ENCODE results near the gene SHROOM4. TPM values are rescaled to one million over a fixed set of nuclear protein-coding genes. Genes with fewer than 3 reads are reported as not detected.

SHROOM4 gene
- total and polyA plus RNA-seq, 9 of the 15 experiments (the other 6 are each of a cell fraction or from before 2014, with no cell fraction given) = not detected

DNA sequence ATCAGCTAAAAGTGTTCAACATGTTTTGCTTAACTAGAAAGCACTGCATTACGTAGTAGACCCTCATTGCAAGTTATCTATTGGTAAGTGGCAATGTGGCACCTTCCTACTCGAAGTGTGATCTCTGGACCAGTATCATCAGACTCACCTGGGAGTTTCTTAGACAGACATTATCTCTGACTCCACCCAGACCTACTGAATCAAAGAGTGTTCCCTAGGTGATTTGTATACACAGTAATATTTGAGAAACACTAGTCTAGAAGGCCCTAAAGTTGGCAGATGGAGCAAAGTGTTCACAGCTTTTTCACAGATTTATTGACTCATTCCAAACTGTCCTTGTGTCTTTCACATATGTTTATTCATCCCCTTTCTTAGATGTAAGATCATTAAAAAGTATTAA is 35.7 kb downstream of the SHROOM4 start:
- H3K4me2 ChIP-seq (ENCODE audit: insufficient read depth, low read length) = no peak overlapping the region
- no peak overlapping the region for H2AFZ ChIP-seq (ENCODE audit: low read depth, low read length)
- no peaks in the 10 kb centered on the region for H4K20me1 ChIP-seq (replicated peaks; ENCODE audit: control insufficient read depth, insufficient read depth, low read length)
- ATAC-seq (no peak), FAIRE-seq (no peak), DNase-seq (ENCODE audit: extremely low read depth in 1 of 4, low spot score in 3 of 4) (no peak)
- no peak overlapping the region for H3K9ac ChIP-seq (ENCODE audit: insufficient read depth in 1 of 2, low read depth in 2 of 2, low read length in 2 of 2)
- POLR2A ChIA-PET = no interaction called here
- no TSS peak for BruUV-seq (replicated peaks)
- intact Hi-C loops (cut with micrococcal nuclease) = no loop called here
- 0% methylated on average over 2 of the region's 2 CpGs for WGBS (ENCODE audit: insufficient coverage, low coverage, missing lambda C conversion rate)
- H3K4me1 ChIP-seq (replicated peaks in 1 of 2; ENCODE audit: control insufficient read depth in 2 of 2, insufficient read depth in 2 of 2, low read length in 2 of 2) = no peaks in the 10 kb centered on the region
- H3K9me1 ChIP-seq (ENCODE audit: control insufficient read depth, insufficient read depth, low read length) = no peaks in the 10 kb centered on the region
- H3K9me3 ChIP-seq (replicated peaks; ENCODE audit: control insufficient read depth, insufficient read depth, low read depth, low read length) = no peaks in the 10 kb centered on the region
- H3K4me3 ChIP-seq = no peak overlapping the region
- no peaks in the 10 kb centered on the region for H3K27me3 ChIP-seq (ENCODE audit: control insufficient read depth in 2 of 2, insufficient read depth in 2 of 2, low read length in 2 of 2)
- no peak overlapping the region for H3K27ac ChIP-seq (ENCODE audit: extremely low read depth, low read depth, low read length)
- in situ Hi-C loops (cut with MboI) = no loop called here
- no peaks in the 10 kb centered on the region for H3K79me2 ChIP-seq (ENCODE audit: control insufficient read depth, insufficient read depth, low read length)
- TF ChIP-seq, protein P1, sequence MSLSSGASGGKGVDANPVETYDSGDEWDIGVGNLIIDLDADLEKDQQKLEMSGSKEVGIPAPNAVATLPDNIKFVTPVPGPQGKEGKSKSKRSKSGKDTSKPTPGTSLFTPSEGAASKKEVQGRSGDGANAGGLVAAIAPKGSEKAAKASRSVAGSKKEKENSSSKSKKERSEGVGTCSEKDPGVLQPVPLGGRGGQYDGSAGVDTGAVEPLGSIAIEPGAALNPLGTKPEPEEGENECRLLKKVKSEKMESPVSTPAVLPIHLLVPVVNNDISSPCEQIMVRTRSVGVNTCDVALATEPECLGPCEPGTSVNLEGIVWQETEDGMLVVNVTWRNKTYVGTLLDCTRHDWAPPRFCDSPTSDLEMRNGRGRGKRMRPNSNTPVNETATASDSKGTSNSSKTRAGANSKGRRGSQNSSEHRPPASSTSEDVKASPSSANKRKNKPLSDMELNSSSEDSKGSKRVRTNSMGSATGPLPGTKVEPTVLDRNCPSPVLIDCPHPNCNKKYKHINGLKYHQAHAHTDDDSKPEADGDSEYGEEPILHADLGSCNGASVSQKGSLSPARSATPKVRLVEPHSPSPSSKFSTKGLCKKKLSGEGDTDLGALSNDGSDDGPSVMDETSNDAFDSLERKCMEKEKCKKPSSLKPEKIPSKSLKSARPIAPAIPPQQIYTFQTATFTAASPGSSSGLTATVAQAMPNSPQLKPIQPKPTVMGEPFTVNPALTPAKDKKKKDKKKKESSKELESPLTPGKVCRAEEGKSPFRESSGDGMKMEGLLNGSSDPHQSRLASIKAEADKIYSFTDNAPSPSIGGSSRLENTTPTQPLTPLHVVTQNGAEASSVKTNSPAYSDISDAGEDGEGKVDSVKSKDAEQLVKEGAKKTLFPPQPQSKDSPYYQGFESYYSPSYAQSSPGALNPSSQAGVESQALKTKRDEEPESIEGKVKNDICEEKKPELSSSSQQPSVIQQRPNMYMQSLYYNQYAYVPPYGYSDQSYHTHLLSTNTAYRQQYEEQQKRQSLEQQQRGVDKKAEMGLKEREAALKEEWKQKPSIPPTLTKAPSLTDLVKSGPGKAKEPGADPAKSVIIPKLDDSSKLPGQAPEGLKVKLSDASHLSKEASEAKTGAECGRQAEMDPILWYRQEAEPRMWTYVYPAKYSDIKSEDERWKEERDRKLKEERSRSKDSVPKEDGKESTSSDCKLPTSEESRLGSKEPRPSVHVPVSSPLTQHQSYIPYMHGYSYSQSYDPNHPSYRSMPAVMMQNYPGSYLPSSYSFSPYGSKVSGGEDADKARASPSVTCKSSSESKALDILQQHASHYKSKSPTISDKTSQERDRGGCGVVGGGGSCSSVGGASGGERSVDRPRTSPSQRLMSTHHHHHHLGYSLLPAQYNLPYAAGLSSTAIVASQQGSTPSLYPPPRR (CRISPR knock-in tag; IDR thresholded peaks at IDR 0.05; ENCODE audit: borderline replicate concordance) = no peak
- CTCF ChIA-PET (ENCODE audit: low intra/inter-chr PET ratio) = no interaction called here
- H3K36me3 ChIP-seq (ENCODE audit: control insufficient read depth, insufficient read depth, low read length) = no peaks in the 10 kb centered on the region

Data from K562 (cell line).